HepG2 (cell line): ENCODE data around the gene CARMIL3. TPM values are rescaled to one million over a fixed set of nuclear protein-coding genes. Genes with fewer than 3 reads are reported as not detected.

Experiments used
- ARNTL ChIP-seq: sonication (generic); formaldehyde crosslinking; IDR thresholded peaks from 2 replicates; pipeline ENCODE4 v1.4.0; 2020; ENCODE audit warnings: mild to moderate bottlenecking, missing genetic modification reagents
- BCL6 ChIP-seq: IDR thresholded peaks from 2 replicates; pipeline ENCODE4 v1.6.1; 2016; ENCODE audit warnings: missing genetic modification reagents, missing compliant biosample characterization
- CAMTA2 ChIP-seq: sonication (generic); formaldehyde crosslinking; IDR thresholded peaks from 2 replicates; pipeline ENCODE4 v1.4.0; 2020; ENCODE audit warnings: mild to moderate bottlenecking, missing genetic modification reagents, borderline replicate concordance
- JDP2 ChIP-seq: sonication (generic); formaldehyde crosslinking; IDR thresholded peaks from 2 replicates; pipeline ENCODE4 v1.8.1; 2022; ENCODE audit warnings: missing genetic modification reagents, borderline replicate concordance
- MATR3 ChIP-seq: sonication (generic); formaldehyde crosslinking; IDR thresholded peaks from 2 replicates; pipeline ENCODE4 v1.4.0; 2020; ENCODE audit warnings: missing genetic modification reagents
- MEIS1 ChIP-seq: sonication (generic); formaldehyde crosslinking; IDR thresholded peaks from 2 replicates; pipeline ENCODE4 v1.9.0; 2021; ENCODE audit warnings: mild to moderate bottlenecking, missing genetic modification reagents, moderate library complexity, borderline replicate concordance
- THAP7 ChIP-seq: sonication (generic); formaldehyde crosslinking; IDR thresholded peaks from 2 replicates; pipeline ENCODE4 v1.8.1; 2023; ENCODE audit warnings: mild to moderate bottlenecking, missing genetic modification reagents
- ZNF367 ChIP-seq: sonication (generic); formaldehyde crosslinking; IDR thresholded peaks from 2 replicates; pipeline ENCODE4 v1.4.0; 2020; ENCODE audit warnings: missing genetic modification reagents, borderline replicate concordance
- ZNF513 ChIP-seq: sonication (generic); formaldehyde crosslinking; conservative IDR thresholded peaks from 2 replicates; pipeline ENCODE4 v1.5.0; 2020; ENCODE audit warnings: missing genetic modification reagents
- ZNF678 ChIP-seq: sonication (generic); formaldehyde crosslinking; IDR thresholded peaks from 2 replicates; pipeline ENCODE4 v1.4.0; 2020; ENCODE audit warnings: mild to moderate bottlenecking, missing genetic modification reagents
- ZNF775 ChIP-seq: sonication (generic); formaldehyde crosslinking; IDR thresholded peaks from 2 replicates; pipeline ENCODE4 v1.4.0; 2020; ENCODE audit warnings: missing genetic modification reagents, mild to moderate bottlenecking, moderate library complexity, borderline replicate concordance
- ZNF816 ChIP-seq: sonication (generic); formaldehyde crosslinking; IDR thresholded peaks from 2 replicates; pipeline ENCODE4 v1.8.0; 2022; ENCODE audit warnings: missing genetic modification reagents, mild to moderate bottlenecking, borderline replicate concordance
- polyA plus RNA-seq, 8 experiments: library from polyadenylated mRNA; depleted of rRNA in 3 of 8; stranded (reverse) in 7 of 8; unstranded in 1 of 8; fragments of >200 nt; fragmentation: Illumina TruSeq in 4 of 8; extraction: Trizol in 4 of 8; gene quantifications; 2 replicates each; pipeline versions ENCODE4 v1.2.1 to v1.2.3, GENCODE V29; 2011 to 2016; ENCODE audit warnings: low read depth in 4 of 8, missing spikeins in 1 of 8, mixed read lengths in 1 of 8; ENCODE audit not compliant: insufficient read depth in 1 of 8
- total RNA-seq, 5 experiments: library from RNA; depleted of rRNA; stranded (reverse); fragments of >200 nt; fragmentation: Illumina TruSeq; extraction: Trizol; gene quantifications; 2 replicates each; pipeline ENCODE4 v1.2.3, GENCODE V29; 2016; ENCODE audit warnings: low read depth in 1 of 5
- TF ChIP-seq, protein P1 (sequence below): sonication (generic); formaldehyde crosslinking; IDR thresholded peaks from one replicate; pipeline ENCODE4 v1.5.1; 2020; ENCODE audit warnings: mild to moderate bottlenecking, missing genetic modification reagents; ENCODE audit errors: not compliant biosample characterization

CARMIL3 gene
- total and polyA plus RNA-seq, 2 of the 13 experiments (the other 11 are each of a cell fraction or from before 2014, with no cell fraction given): 0.27 to 0.55 TPM

- TF ChIP-seq ZNF513 (CRISPR knock-in tag) (0 out of 2 replicates have a peak, but pooled peaks have one; percentile 61), CAMTA2 (CRISPR knock-in tag) (peak; percentile 99), ZNF775 (CRISPR knock-in tag) (no peak), ZNF678 (CRISPR knock-in tag) (peak; percentile 91; the same call in 1 of the 2 replicates), ARNTL (peak; percentile 94), ZNF367 (no peak; the same call in 1 of the 2 replicates), ZNF816 (CRISPR knock-in tag) (no peak), MATR3 (CRISPR knock-in tag) (no peak; the same call in 1 of the 2 replicates), JDP2 (CRISPR knock-in tag) (no peak), THAP7 (CRISPR knock-in tag) (peak; percentile 96), MEIS1 (CRISPR knock-in tag) (peak; percentile 99), BCL6 (peak; percentile 77)
- TF ChIP-seq, protein P1, sequence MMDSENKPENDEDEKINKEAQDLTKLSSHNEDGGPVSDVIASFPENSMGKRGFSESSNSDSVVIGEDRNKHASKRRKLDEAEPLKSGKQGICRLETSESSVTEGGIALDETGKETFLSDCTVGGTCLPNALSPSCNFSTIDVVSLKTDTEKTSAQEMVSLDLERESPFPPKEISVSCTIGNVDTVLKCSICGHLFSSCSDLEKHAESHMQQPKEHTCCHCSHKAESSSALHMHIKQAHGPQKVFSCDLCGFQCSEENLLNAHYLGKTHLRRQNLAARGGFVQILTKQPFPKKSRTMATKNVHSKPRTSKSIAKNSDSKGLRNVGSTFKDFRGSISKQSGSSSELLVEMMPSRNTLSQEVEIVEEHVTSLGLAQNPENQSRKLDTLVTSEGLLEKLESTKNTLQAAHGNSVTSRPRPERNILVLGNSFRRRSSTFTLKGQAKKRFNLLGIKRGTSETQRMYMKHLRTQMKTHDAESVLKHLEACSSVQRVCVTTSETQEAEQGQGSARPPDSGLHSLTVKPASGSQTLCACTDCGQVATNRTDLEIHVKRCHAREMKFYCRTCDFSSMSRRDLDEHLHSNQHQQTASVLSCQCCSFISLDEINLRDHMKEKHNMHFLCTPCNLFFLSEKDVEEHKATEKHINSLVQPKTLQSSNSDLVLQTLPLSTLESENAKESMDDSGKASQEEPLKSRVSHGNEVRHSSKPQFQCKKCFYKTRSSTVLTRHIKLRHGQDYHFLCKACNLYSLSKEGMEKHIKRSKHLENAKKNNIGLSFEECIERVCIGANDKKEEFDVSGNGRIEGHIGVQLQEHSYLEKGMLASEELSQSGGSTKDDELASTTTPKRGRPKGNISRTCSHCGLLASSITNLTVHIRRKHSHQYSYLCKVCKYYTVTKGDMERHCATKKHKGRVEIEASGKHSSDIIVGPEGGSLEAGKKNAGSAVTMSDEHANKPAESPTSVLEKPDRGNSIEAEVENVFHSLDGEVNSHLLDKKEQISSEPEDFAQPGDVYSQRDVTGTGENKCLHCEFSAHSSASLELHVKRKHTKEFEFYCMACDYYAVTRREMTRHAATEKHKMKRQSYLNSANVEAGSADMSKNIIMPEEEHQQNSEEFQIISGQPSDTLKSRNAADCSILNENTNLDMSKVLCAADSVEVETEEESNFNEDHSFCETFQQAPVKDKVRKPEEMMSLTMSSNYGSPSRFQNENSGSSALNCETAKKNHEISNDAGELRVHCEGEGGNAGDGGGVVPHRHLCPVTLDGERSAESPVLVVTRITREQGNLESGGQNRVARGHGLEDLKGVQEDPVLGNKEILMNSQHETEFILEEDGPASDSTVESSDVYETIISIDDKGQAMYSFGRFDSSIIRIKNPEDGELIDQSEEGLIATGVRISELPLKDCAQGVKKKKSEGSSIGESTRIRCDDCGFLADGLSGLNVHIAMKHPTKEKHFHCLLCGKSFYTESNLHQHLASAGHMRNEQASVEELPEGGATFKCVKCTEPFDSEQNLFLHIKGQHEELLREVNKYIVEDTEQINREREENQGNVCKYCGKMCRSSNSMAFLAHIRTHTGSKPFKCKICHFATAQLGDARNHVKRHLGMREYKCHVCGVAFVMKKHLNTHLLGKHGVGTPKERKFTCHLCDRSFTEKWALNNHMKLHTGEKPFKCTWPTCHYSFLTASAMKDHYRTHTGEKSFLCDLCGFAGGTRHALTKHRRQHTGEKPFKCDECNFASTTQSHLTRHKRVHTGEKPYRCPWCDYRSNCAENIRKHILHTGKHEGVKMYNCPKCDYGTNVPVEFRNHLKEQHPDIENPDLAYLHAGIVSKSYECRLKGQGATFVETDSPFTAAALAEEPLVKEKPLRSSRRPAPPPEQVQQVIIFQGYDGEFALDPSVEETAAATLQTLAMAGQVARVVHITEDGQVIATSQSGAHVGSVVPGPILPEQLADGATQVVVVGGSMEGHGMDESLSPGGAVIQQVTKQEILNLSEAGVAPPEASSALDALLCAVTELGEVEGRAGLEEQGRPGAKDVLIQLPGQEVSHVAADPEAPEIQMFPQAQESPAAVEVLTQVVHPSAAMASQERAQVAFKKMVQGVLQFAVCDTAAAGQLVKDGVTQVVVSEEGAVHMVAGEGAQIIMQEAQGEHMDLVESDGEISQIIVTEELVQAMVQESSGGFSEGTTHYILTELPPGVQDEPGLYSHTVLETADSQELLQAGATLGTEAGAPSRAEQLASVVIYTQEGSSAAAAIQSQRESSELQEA (CRISPR knock-in tag): peak; percentile 82
These were observed 63.0 kb downstream of the CARMIL3 start, which contains the start of the genes DCAF11 and NRL (continued) for GRCh38 chr14:24114532-24115421.
